Breast epithelium (tissue), 3 donors: ENCODE results near the gene AKAP9.

Experiments
- CTCF ChIP-seq, 3 donors: fragments of 450-650 bp; IDR thresholded peaks; one replicate each; pipeline ENCODE4 v1.5.1; 2016 to 2017; ENCODE audit warnings: antibody characterized with exemption in 3 of 3, mild to moderate bottlenecking in 3 of 3, moderate library complexity in 3 of 3
- POLR2A ChIP-seq: fragments of 450-650 bp; IDR thresholded peaks from one replicate; pipeline ENCODE4 v1.6.1; 2016; ENCODE audit warnings: antibody characterized with exemption, mild to moderate bottlenecking, moderate library complexity

- TF ChIP-seq CTCF (IDR thresholded peaks at IDR 0.05) (no peak), POLR2A (no peak)
Measured at GRCh38 chr7:92052684-92053083, 112.0 kb downstream of the AKAP9 start.
